Measurements from ENCODE around the gene MYL7.

MYL7 gene

DNA sequence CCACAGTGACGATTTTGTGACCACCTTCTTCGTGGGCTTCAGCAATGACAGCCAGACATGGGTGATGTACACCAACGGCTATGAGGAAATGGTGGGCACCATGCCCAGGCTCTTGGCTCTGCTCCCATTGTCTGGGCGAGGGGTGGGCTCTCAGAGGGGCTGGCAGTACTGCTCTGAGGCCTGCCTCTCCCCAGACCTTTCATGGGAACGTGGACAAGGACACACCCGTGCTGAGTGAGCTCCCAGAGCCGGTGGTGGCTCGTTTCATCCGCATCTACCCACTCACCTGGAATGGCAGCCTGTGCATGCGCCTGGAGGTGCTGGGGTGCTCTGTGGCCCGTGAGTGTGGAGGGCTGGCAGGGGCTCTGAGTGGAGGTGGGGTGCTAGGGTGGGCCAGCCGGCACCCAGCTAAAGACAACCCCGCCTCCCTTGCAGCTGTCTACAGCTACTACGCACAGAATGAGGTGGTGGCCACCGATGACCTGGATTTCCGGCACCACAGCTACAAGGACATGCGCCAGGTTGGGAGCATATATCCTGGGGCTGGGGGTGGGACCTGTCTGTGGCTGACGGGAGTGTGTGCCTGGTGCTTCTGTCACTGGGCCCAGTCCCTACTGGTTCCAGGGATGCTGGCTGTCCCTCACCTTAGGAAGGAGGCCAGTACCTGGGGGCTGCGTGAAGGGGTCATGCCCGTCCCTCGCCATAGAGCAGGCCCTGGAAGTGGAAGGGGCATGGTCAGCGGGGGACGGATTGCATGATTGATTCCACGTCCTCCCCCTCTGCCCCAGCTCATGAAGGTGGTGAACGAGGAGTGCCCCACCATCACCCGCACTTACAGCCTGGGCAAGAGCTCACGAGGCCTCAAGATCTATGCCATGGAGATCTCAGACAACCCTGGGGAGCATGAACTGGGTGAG lies 30.2 kb downstream of the MYL7 start:
- no peak for DNase-seq

DNA sequence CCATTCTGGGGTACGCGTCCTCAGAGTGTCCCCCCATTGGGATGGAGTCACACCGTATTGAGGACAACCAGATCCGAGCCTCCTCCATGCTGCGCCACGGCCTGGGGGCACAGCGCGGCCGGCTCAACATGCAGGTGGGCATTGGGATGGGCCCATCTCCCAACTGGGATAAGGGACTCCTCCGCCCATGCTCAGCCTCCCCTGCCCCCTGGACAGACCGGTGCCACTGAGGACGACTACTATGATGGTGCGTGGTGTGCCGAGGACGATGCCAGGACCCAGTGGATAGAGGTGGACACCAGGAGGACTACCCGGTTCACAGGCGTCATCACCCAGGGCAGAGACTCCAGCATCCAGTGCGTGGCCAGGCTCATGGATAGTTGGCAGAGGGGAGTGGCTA lies 31.1 kb downstream of the MYL7 start:
- no peak for DNase-seq

DNA sequence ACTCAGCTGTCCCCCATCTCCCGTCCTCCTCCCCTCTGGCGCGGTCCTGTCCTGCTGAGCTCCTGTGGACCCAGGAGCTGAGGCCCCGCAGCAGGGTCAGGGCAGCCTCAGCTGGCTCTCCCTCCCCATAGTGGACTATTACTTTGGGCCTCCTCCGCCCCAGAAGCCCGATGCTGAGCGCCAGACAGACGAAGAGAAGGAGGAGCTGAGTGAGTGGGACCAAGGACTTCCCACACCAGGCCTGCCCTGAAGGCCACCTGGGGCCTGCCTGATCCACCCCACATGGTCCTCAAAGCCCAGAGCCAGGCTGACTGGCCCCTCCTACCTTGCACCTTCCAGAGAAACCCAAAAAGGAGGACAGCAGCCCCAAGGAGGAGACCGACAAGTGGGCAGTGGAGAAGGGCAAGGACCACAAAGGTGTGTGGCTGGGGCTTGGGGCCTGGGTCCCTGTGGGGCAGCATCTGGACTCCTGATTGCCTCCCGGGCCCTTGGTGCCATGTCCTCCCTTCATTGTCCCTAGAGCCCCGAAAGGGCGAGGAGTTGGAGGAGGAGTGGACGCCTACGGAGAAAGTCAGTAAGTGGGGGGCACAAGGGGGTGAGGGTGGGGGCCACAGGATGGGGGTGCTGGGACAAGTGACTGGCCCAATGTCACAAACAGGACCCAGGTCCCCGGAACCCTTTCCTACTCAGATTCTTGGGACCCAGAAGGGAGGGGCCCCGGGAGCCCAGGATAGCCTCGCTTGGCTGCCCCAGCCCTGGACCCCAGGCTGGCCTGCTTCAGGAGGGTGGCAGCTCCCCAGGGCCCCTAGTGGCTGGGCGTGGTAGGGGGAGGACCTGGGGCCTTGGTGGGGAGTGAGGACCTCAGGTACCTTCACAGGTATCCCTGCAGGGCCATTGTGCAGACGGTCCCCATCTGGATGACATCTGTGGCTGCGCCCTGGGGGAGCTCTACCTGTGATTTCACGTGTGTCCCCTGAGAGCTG lies 32.1 kb downstream of the MYL7 start:
- DNase-seq: no peak

DNA sequence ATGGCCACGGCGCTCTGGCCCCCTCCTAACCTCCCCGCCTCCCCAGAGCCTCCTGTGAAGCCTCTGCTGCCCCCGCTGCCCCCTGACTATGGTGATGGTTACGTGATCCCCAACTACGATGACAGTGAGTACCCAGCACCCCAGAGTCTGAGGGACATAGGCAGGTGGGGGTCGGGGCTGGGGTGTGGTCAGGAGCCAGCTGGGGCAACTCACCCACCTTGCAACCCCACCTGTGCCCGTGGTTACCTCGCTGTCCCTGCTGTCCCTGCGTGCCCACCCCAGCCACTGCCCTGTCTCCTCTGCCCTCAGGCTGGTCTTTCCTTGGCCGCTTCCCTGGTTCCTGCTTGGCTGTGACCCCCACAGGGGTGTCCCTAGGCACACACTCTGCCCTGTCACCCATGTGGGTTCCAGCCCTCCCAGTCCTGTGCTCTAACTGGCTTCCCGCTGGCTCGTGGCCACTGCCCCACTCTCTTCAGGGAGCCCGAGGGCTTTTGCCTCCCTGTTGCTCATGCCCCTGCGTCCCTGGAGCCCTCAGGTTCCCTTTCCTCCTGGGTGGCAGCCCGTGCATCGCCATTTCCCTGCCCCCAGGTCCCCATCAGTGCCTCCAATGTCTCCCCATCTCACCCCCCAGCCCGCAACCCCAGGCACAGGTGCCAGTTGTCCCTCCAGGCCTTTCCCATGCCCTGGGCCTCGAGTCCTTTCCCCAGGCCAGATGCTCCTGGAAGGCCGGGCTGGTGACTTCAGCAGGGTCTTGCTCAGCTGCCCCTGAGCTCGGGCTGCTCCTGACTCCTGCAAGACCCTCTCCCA lies 33.0 kb downstream of the MYL7 start:
- DNase-seq: no peak

DNA sequence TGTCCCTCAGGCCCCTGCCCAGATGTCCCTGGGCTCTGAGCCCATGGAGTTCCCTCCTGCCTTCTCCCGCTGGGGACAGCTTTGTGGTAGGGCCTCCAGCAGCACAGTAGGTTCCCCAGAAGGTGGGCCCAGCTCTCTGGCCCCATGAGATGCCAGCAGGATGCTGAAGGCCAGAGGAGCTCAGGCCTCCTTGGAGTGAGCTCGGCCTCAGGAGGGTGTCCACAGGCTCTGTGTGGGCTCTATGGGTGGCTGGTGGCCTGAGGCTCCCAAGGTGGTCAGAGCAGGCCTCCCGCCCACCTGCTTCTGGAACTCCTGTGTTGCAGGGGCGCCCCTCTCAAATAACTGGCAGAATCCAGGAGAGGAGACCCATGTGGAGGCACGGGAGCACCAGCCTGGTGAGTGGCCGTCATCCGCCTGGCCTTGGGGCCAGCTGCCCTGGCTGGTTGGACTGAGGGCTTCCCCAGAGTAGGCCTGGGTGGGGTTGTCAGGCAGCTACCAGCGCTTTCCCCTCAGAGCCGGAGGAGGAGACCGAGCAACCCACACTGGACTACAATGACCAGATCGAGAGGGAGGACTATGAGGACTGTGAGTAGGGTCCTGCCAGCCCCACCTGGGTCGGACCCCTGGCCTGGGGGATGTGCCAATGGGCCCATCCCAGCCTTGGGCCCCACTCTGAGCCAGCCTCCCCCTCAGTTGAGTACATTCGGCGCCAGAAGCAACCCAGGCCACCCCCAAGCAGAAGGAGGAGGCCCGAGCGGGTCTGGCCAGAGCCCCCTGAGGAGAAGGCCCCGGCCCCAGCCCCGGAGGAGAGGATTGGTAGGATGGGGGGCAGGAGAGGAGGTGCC lies 33.8 kb downstream of the MYL7 start:
- DNase-seq: no peak

DNA sequence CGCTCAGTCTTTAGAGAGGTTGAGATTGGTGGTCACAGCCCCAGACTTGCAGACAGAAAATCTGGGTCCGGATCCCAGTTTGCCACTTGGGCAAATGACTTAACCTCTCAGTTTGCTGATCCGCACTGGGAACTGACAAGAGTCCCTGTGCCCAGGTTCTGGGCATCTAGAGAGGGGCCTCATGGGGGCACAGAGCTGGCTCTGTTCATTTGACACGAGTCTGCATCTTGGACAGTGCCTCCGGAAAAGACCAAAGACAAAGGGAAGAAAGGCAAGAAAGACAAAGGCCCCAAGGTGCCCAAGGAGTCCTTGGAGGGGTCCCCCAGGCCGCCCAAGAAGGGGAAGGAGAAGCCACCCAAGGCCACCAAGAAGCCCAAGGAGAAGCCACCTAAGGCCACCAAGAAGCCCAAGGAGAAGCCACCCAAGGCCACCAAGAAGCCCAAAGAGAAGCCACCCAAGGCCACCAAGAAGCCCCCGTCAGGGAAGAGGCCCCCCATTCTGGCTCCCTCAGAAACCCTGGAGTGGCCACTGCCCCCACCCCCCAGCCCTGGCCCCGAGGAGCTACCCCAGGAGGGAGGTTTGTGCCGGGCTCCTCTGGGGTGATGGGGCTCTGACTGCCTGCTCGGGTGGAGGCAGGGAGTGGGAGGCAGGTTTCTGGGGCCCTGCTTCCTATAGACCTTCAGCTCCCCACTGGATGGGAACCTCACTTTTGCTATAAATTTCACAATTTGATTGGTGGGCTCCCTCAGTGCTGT lies 34.6 kb downstream of the MYL7 start:
- DNase-seq: no peak

DNA sequence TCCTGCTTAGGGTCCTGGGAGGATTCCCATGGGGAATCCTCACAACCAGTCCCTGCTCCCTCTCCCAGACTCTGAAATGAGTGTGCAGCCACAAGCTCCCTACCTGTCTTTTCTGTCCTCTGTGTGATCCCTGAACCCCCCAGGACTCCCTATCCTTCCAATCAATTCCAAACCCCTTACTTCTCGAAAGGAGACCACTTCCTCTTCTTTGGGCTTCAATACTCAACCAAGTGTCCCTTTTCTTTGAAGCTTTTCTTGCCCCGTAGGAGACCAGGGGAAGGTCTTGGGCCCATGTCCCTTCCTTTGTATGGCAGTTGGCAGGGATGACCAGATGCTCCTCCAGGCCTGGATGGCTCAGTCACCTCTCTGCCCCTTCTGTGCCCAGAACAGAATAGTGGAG lies 35.3 kb downstream of the MYL7 start:
- DNase-seq: no peak

DNA sequence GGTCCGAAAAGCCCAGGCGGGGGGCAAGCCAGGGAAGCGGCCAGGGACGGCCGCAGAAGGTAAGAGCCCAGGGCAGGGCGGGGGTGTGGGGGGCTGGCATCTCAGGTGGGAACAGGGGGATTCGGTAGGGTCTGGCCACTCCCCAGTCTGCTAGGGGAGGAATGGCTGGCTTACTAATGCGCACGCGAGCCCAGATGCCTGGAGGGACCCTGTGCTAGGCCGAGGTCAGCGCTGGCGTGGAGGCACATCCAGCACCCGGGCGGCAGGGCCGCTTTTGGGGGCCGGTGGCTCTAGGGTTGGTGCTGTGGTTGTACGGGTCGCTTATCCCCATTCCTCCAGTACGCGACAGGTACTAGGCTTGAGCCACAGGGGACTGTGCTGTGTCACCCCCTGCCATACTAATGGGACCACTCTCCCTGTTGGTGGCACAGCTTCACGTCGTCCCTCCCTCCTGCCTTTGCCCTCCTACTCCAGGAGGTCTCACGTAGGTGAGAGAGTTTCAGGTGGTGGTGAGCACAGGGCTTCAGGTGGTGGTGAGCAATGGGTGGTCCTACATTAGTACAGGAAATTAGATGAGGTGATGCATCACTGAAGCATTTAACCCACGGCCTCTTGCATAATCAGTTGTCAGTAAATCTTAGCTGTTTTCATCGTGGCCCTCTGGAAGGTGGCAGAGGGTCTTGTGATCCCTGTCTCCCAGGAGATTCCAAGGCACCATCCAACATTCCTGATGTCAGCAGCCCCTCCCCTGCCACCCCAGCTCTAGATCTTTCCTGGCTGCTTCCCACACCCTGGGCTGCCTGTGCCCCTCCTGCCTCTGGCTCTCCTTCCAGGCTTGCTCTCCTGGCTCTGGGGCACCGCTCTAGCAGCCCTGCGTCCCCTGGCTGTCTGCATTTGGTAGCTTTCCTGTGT lies 36.0 kb downstream of the MYL7 start:
- DNase-seq: no peak

DNA sequence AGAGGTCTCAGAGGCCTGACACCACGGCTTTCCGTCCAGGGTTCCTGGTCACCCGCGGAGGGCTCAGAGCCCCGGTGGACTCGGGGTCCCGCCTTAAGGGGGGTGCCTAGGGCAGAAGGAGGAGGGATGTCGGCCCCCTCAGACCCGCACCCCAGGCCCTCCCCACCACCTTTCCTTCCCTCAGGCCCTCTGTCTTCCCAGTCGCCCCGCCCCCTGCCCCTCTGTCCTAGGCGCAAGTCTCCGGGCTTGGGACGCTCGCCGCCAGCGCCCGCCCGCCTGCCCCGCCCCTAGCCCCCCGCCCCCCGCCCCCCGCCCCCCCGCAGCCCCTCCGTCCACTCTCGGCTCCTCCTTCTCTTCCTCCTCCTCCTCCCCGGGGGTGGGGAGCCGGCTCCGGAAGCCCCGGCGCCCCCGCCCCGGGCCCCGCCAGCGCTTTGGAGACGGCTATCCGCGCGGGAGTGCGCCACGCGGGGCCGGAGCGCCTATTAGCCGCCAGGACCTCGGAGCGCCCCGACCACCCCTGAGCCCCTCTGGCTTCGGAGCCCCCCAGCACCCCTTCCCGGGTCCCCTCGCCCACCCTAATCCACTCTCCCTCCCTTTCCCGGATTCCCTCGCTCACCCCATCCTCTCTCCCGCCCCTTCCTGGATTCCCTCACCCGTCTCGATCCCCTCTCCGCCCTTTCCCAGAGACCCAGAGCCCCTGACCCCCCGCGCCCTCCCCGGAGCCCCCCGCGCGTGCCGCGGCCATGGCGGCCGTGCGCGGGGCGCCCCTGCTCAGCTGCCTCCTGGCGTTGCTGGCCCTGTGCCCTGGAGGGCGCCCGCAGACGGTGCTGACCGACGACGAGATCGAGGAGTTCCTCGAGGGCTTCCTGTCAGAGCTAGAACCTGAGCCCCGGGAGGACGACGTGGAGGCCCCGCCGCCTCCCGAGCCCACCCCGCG lies 36.9 kb downstream of the MYL7 start, which contains the start of gene AEBP1:
Gene AEBP1, plus strand, starts transcription at position 423 of the 937 bp plus-strand sequence. Its CDS starts 321 bp downstream, at position 744.
- peak; percentile 44 to 50 for DNase-seq

DNA sequence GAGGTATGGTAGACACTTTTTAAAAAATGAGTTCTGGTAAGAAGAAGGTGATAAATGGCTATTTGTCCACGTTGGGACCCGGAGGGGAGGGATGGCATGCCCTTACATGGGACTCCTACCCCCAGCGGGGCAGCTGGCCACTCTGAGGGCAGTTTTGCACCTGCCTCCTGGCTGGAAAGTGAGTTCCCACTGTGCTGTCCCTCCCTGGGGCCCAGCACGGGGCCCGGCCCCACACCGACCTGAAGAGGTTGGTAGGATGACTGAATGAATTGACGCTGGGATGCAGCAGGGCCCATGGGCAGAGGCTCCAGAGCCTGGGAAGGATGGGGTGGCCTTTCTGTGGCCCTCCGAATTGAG lies 37.6 kb downstream of the MYL7 start:
- DNase-seq: no peak

DNA sequence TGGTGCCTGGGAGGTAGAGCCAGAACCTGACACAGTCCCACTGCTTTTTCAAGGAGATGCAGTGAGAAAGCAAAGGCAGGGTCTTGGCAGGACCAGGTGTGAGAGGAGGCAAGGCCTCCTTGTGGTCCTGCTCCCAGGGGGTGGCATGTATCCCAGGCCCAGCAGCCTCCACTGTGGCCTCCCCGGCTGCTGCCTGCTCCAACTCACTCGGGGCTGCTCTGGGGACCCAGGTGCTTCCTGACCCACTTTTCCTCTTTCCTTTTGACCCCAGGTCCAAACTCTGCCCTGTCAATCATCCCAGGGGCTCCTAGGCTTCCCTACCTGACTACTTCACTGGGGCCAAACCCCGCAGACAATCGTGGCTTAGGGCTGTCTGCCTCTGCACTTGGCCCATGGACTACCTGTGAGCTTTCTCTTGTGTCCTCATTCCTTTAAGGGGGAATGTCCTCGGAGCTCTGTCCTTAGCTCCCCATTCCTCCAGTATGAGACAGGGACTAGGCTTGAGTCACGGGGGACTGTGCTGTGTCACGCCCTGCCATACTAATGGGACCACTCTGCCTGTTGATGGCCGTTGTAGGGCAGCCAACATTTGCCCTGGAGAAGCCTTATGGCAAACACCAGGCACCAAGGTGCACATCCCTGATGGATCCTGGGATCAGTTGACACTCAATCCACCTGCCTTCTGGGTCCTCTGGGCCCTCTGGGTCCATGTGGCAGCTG lies 38.1 kb downstream of the MYL7 start:
- no peak for DNase-seq

DNA sequence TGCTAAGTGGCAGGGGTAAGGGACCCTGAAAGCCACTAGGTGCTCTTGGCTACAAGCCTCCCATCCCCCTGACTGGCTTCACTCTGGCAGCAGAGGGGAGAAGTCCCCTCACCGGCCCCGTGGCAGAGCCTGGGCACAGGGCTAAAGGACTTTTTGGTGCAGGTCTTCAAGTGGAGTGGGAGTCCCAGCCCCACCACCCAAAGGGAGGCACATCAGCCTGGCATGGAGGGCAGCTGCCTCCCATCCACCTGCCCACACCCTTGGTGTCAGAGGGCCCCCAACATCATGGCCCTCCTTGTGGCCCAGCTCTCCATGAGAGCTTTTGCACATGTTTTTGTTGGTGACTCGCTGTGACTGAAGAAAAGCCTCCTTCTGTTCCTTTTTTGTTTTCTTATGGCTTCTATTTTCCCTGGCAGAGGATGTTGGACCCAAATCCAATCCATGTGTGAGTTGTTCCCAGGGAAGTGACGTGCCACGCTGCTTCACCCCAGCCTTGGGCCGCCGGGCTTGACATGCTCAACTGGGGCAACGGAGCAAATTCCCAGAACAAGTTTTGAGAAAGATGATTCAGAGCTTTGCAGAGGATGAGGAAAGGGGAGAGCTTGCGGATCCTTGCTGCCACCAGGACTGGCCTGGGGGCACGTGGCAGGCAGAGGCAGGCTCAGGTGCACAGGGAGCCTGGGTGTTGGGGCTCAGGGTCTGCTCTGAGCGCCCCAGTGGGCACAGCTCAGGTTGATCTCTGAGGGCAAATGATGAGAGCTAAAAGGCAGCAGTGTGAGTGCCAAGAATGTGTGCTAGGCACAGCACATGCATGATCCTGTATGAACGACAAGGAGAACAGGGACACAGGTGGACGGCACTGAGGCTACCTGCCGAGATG lies 38.9 kb downstream of the MYL7 start:
- DNase-seq: no peak

DNA sequence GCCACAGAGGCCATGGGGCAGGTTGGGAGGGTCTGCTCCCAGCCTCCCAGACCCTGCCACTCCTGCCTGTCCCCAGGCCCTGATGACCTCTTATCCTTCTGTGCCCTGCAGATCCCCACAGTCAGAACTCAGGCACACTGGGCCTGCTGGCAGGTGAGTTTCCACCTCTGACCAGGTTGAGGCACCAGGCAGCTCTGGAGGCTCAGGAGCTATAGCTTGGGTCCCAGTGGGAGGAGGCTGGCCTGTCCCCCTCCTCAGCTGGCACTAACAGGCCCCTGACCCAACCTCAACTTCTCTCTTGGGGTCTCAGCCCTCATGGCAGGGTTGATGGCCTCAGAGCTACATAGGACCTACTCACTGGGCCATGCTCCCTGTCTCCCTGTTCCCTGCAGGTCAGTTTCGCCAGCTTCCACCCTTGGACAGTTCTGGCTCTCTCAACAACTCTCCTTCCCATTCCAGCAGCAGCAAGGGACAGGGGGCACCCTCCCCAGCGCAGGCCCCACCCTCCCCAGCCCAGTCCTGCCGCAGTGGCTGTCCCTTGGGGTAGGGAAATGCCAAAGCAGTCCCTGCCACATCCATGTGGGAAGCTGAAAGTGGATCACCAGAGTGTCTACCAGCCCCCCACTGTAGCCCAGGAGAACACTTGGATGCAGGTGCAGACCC lies 39.7 kb downstream of the MYL7 start:
- DNase-seq: no peak

DNA sequence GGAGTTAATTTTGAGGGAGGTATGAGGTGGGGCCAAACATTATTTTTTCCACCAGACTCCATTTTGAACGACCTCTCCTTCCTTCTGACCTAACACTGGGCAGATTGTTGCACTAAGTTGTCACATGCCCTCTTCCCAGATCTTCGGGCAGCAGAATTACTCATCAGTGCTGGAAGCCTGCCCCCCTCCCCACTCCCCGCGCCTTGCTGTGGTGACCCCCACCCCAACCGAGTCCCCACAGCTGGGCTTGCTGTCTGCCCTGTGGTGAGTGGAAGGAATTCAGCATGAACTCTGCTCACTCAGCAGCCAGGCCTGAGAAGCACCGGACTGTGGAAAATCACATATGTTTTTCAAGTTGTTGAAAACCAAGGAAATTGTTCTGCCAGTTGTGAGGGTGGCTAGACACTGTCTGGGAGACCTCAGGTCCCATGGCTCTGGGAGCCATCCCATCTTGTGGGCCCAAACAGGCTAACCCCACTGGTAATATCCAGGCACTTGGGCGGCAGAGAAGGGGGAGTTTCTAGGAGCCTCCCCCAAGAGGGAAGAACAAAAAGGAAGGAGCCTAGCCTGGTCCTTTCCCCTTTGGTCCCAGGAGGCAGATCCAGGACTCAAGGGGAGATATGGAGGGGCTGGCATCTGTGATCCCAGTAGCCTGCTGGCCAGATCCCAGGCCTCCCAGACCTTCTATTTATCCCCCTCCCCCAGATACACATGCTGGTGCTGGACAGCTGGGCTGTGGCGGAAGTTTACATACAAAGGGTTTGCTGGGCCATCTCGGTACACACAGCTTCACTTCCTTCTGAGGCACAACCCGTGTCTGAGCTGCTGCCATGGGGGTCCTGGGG lies 40.5 kb downstream of the MYL7 start:
- DNase-seq: no peak

DNA sequence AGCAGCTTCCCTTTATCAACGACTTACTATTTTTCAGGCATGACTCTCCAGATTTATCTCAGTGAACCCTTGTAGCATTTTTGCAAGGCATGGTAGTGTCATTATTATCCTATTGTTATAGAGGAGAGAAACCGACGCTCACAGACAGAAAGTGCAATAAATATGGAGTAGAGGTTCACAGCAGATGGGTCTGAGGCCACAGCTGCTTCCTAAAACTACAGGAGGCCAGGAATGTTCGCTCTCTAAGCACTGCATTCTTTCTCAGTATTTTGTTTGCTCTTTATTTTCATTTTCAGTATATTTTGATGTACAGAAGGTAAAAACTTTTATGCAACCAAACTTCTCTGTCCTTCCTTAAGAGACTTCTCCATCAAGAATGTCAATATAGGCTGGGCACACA lies 41.5 kb downstream of the MYL7 start:
- no peak for DNase-seq

Data from stimulated activated CD4-positive, alpha-beta T cell treated with anti-CD3 and anti-CD28 coated beads, Interleukin-4, amount 100 ng/mL, for 4 hours (primary cell).